HAP-1 (cell line): ENCODE measurements around the gene GRIN3A.
A peak's percentile ranks its signal among the peaks of the same experiment; 100 is the strongest.

Experiments
- DNase-seq, 2 experiments: peaks; one replicate each; pipeline ENCODE4 v3.0.0-alpha.2; 2016 to 2020; ENCODE audit warnings: low spot score in 2 of 2
- H3K27me3 ChIP-seq: fragments of 250-450 bp; sonication (Bioruptor Pico); 2 replicates; pipeline ENCODE4 v1.5.1; 2020; ENCODE audit warnings: low read depth, mild to moderate bottlenecking, moderate library complexity
- H3K36me3 ChIP-seq: fragments of 250-450 bp; sonication (Bioruptor Pico); replicated peaks from 2 replicates; pipeline ENCODE4 v1.5.1; 2020; ENCODE audit warnings: mild to moderate bottlenecking
- H3K4me1 ChIP-seq: fragments of 250-450 bp; sonication (Bioruptor Pico); 2 replicates; pipeline ENCODE4 v1.5.1; 2020; ENCODE audit warnings: mild to moderate bottlenecking
- H3K4me3 ChIP-seq: fragments of 250-450 bp; sonication (Bioruptor Pico); 2 replicates; pipeline ENCODE4 v1.5.1; 2020; ENCODE audit warnings: mild to moderate bottlenecking, moderate library complexity
- H3K9me3 ChIP-seq: fragments of 250-450 bp; sonication (Bioruptor Pico); 2 replicates; pipeline ENCODE4 v1.5.1; 2020; ENCODE audit warnings: mild to moderate bottlenecking, moderate library complexity
- in situ Hi-C: fragments of 300-500 bp; cut with MboI; formaldehyde crosslinking; loops from 3 replicates; pipeline ENCODE4 v1.14.3; 2020; ENCODE audit warnings: low sequenced_read_pairs, inconsistent platforms, mixed read lengths

Gene GRIN3A

DNA sequence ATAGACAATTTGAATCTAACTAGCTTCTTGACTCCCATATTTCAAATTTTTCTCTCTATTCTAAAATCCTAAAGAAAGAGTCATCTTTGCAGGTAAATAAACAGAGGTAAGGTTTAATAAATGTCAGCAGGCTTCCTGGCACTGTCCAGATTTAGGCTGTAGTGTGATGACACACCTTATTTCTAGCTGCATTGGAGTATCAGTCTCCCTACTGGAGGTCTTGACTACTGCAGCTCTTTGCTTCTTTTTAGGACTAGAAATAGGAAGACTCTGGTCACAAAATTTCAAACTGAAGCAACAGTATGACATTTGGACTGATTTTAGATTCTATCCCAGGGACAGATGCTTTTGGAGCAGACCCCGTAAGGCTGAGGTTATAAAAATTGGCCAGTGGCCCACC, 103.0 kb downstream of the GRIN3A start:
- Histone ChIP-seq H3K4me3 (no peak overlapping the region), H3K4me1 (no peaks in the 10 kb centered on the region), H3K27me3 (no peaks in the 10 kb centered on the region; the same call in 1 of the 2 replicates), H3K9me3 (no peaks in the 10 kb centered on the region; the same call in 1 of the 2 replicates), H3K36me3 (no peaks in the 10 kb centered on the region)
- in situ Hi-C loops = no loop called here
- no peak for DNase-seq

DNA sequence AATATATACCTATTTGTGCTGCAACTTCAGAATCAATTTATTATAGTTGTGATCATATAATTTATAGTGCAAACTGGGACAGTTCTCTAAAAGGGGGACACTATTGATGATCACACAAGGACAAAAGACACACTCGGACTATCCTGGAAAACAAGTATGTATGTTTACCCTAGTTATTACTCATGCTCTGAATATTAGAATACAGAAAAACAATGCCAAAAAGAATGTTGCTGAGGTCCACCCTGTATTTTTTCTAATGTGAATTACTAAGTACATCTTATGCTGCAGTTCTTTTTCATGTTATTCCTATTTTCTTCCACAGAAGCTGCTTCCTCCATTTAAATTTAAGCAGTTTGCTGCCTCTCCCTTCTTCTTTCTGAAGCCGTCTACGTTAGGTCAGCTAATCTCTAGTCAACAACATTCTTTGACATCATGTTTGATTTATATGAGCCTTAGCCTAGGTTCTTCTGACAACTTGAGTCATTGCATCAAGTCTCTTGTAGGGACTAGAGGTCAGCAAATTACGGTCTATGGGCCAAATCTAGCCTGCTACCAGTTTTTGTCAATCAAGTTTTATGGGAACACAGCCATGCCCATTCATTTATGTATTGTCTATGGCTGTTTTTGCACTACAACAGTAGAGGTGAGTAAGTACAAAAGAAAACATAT, 103.6 kb downstream of the GRIN3A start:
- no peak for DNase-seq
- H3K4me3 ChIP-seq = no peak overlapping the region
- no peaks in the 10 kb centered on the region for H3K4me1 ChIP-seq
- no peaks in the 10 kb centered on the region; the same call in 1 of the 2 replicates for H3K27me3 ChIP-seq
- H3K9me3 ChIP-seq = no peaks in the 10 kb centered on the region; the same call in 1 of the 2 replicates
- in situ Hi-C loops = no loop called here
- H3K36me3 ChIP-seq = no peaks in the 10 kb centered on the region

DNA sequence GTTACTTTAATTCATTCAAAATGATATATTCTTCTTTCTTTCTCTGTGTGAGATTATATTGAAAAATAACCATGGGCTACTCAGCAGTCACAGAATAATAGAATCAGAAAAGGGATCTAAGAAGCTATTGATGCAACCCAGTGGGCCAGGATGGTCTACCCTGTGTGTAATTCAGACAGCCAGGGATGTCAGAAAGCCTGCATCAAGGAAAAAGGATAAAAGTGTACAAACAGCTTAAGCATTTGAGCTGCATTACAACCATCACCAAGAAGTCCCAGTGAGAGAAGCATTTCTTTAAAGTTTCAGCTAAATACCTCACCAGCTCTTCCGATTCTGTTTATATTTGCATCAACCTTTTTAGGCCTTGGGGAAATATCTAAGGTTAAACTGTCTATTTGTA, 105.8 kb downstream of the GRIN3A start:
- no peaks in the 10 kb centered on the region for H3K36me3 ChIP-seq
- DNase-seq = no peak
- in situ Hi-C loops = no loop called here
- H3K4me1 ChIP-seq = no peaks in the 10 kb centered on the region
- no peaks in the 10 kb centered on the region for H3K9me3 ChIP-seq
- no peak overlapping the region for H3K4me3 ChIP-seq
- peaks cover 3% of the 10 kb centered on the region; the same call in 1 of the 2 replicates for H3K27me3 ChIP-seq

DNA sequence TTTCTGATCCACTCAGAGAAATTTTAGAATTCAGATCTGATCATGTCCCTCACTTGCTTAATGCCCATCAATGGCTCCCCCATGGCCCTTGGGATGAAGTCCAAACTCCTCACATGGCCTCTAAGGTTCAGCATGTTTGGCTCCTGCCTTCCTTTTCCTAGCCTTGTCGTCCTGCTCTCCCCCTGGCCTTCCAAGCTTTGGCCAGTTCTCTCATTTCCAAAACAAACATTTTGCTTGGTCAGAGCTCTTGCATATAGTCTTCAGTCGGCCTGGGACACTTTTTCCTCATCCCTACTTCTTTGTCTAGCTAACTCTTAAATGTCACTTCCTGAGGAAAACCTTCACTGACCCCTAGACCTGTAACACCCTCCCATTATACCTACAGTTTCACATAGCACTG, 106.6 kb downstream of the GRIN3A start:
- Histone ChIP-seq H3K9me3 (no peaks in the 10 kb centered on the region), H3K4me3 (no peak overlapping the region), H3K36me3 (no peaks in the 10 kb centered on the region), H3K4me1 (no peaks in the 10 kb centered on the region), H3K27me3 (peaks cover 3% of the 10 kb centered on the region; the same call in 1 of the 2 replicates)
- no peak for DNase-seq
- in situ Hi-C loops = no loop called here

DNA sequence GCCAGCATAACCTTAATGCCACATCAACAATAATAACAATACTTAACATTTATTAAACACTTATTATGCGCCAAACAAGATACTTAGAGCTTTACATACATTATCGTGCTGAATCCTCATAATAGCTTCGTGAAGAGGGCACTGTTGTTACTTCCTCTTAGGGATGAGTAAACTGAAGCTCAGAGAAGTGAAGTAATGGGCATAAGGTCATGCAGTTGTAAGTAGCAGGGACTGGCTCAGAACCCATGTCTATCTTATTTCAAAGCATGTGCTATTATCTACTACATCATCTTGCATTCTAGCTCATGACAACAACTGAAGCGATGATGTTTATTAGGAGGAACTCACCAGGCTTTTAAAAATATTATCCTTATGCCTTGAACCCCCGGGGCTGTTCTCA, 108.8 kb downstream of the GRIN3A start:
- in situ Hi-C loops = no loop called here
- Histone ChIP-seq H3K27me3 (peaks cover 3% of the 10 kb centered on the region; the same call in 1 of the 2 replicates), H3K4me3 (no peak overlapping the region), H3K9me3 (no peaks in the 10 kb centered on the region), H3K36me3 (no peaks in the 10 kb centered on the region), H3K4me1 (no peaks in the 10 kb centered on the region)
- DNase-seq = no peak

DNA sequence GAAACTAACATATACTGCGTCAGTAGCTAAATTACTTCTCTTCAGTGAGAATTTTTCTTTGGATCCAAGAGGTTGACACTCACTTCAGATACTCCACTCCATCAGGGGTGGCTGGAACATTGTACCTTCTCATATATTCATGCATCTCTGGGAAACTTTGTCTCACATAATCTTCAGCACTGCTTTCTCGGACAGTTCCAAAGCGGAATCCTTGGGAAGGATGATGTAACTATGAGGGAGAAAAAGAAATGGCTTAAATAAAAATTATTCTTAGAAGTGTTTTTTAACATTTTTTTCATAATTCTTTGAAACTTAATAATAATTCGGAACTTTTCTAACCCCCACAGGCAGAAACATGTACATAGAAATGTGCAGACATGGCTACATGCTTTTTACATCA, 110.3 kb downstream of the GRIN3A start:
- Histone ChIP-seq H3K36me3 (no peaks in the 10 kb centered on the region), H3K4me3 (no peak overlapping the region), H3K4me1 (no peaks in the 10 kb centered on the region), H3K27me3 (peaks cover 3% of the 10 kb centered on the region; the same call in 1 of the 2 replicates), H3K9me3 (no peaks in the 10 kb centered on the region)
- DNase-seq = peak in 1 of 2 experiments; percentile 12
- in situ Hi-C loops = no loop called here

DNA sequence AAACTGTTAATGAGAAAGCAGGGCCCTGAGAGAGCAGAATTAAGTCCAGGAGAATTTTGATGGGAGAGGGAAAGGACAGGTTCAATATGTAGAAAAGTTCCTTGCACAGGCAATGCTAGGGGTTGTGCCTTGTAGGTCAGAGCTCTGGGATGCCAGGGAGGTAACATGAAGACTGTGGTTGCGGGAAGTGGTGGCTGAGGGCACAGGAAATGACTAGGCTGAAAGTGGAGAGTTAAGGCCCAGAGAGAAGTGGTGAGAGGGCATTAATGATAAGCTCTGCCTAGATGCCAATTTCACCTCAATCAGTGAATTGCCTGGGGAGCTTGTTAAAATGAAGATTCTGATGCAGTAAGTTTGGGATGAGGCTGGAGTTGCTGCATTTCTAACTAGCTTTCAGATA, 112.2 kb downstream of the GRIN3A start:
- Histone ChIP-seq H3K9me3 (no peaks in the 10 kb centered on the region), H3K4me1 (no peaks in the 10 kb centered on the region), H3K4me3 (no peak overlapping the region), H3K27me3 (peaks cover 3% of the 10 kb centered on the region; the same call in 1 of the 2 replicates), H3K36me3 (no peaks in the 10 kb centered on the region)
- in situ Hi-C loops = no loop called here
- no peak for DNase-seq

DNA sequence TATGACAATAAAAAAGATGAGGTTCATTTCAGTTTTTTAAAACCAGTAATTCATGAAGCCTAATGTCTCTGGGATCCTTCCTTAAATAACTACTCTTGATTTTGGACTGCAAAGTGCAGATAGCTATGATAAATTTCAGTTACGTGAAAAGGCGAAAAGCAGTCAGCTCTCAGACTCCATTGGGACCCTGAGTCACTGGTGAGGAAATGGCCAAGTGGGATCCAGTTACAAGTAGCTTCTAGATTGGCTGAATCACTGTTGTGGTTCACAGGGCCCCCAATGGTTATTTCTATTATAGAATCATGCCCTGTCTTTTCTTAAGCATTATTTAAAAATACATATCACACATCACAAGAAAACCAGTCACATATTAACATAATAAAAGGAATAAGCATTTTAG, 112.6 kb downstream of the GRIN3A start:
- H3K9me3 ChIP-seq = no peaks in the 10 kb centered on the region
- no peaks in the 10 kb centered on the region for H3K4me1 ChIP-seq
- peaks cover 3% of the 10 kb centered on the region; the same call in 1 of the 2 replicates for H3K27me3 ChIP-seq
- no peak overlapping the region for H3K4me3 ChIP-seq
- no peaks in the 10 kb centered on the region for H3K36me3 ChIP-seq
- in situ Hi-C loops = no loop called here
- no peak for DNase-seq

DNA sequence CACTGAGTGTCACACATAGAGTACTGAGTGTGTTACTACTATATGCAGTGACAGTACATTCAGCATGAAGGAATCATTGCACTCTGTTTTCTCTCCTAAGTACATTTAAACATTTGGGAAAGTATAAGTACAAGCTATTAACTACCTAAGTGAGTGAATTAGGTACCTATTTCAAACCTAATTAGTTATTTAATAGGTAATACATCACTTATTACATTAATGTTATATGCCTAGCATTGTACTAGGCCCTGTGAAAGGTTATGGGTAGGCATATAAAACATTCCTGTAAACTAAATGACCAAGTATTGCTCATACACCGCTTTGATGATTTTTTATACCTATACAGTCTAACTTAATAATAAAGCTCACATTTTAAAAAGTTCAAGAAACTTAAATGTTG, 118.0 kb downstream of the GRIN3A start:
- no peak for DNase-seq
- Histone ChIP-seq H3K9me3 (no peaks in the 10 kb centered on the region), H3K27me3 (no peaks in the 10 kb centered on the region), H3K4me1 (no peaks in the 10 kb centered on the region), H3K36me3 (no peaks in the 10 kb centered on the region), H3K4me3 (no peak overlapping the region)
- in situ Hi-C loops = no loop called here

DNA sequence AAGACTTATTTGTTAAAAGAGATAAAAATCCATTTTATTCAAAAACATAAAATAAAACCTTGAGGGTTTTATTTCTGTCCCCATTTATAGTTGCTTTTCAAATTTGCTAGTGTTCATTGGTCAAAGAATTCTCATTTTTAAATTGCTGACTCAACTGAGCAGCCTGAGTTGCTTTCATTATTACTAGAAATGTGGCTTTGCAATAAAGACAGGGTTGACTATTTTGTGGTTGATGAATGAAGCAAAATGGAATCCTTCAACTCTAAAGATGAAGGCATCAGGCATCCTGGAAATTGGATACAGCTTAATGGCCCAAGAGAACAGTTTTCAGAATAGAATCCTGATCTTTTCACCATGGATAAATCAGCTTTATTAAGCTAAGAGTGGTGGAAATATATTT, 119.7 kb downstream of the GRIN3A start:
- in situ Hi-C loops = no loop called here
- DNase-seq = no peak
- Histone ChIP-seq H3K4me1 (no peaks in the 10 kb centered on the region), H3K27me3 (no peaks in the 10 kb centered on the region), H3K4me3 (no peak overlapping the region), H3K9me3 (no peaks in the 10 kb centered on the region), H3K36me3 (no peaks in the 10 kb centered on the region)

DNA sequence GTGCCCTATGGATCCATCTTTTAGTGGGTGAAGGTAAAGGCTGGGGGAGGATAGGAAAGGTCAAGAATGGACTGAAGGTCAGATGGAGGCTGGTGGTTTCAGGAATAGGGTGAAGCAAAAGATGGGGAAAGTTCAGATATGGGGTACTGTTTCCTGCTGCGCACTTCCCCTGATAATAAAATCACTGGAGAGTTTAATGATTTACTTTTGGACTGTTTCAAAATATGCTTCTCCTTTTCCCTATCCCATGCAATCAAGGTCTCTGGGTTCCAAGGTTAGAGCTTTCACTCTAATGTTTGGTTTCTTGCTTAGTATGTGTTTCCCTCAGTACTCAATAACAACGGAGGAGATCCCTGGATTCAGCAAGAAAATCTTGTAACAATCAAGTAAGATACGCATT, 132.9 kb downstream of the GRIN3A start:
- no peaks in the 10 kb centered on the region for H3K9me3 ChIP-seq
- H3K4me3 ChIP-seq = no peak overlapping the region
- no peaks in the 10 kb centered on the region for H3K4me1 ChIP-seq
- no peak for DNase-seq
- peaks cover 9% of the 10 kb centered on the region; the same call in 1 of the 2 replicates for H3K27me3 ChIP-seq
- in situ Hi-C loops = no loop called here
- no peaks in the 10 kb centered on the region for H3K36me3 ChIP-seq

DNA sequence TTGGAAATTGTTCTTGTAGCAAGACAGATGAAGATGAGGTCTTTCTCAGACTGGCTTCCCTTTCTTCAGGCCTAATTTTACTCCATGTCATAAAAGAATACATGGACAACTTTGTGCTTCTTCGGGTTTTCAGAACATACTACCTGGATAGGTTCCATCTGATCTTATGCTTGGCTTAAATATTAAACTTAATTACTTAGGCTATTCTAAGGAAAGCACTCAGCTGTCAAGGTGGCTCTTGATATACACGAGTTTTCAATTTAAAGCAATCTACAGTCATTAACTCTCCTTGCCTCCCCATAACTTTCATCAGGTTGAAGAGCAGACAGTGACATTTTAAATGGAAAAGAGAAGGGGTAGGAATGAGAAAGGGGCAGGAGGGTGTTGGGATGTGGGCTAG, 134.2 kb downstream of the GRIN3A start:
- H3K4me1 ChIP-seq = no peaks in the 10 kb centered on the region
- H3K27me3 ChIP-seq = peaks cover 11% of the 10 kb centered on the region; the same call in 1 of the 2 replicates
- H3K4me3 ChIP-seq = no peak overlapping the region
- H3K9me3 ChIP-seq = no peaks in the 10 kb centered on the region
- in situ Hi-C loops = no loop called here
- H3K36me3 ChIP-seq = no peaks in the 10 kb centered on the region
- no peak for DNase-seq

DNA sequence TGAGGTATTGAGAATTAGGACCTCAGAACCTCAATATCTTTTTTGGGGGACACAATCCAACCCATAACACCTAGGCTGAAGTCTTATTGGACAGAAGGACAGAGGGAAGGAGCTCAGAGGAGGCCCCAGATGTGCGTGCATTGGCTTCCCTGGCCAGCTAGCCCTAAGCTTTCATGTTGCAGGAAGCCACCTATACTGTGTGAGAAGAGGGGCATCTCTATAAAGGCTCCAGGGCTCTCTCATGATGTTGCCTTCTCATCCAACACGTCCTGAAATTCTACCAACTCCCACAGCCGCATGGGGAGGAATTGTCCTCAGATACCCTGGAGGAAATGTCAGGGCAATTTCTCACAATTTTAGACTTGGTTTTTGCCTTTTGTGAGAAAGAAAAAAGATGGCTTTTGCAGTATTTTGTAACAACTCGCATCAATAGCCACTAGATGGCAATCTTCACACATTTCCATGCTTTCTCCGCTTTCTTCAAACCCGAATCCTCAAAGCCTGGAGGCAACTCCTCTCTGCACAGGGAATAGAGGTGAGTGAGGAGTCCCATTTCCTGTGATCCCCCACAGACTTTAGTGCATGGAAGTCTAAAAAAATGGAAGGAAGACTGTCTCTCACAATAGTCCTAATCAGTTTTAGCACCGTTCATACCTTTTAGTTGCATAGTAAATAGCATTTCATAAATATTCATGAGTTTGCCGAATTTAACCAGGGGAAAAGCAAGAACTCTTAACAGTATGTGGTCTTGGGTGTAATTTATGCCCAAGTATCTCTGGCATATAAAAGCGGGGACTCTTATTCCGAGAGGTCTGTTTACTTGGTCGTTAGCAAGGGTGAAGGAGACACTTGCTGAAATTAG, 136.3 kb downstream of the GRIN3A start:
- DNase-seq = peak; percentile 46 to 52
- peaks cover 11% of the 10 kb centered on the region; the same call in 1 of the 2 replicates for H3K27me3 ChIP-seq
- no peak overlapping the region for H3K4me3 ChIP-seq
- no peaks in the 10 kb centered on the region for H3K4me1 ChIP-seq
- no peaks in the 10 kb centered on the region for H3K36me3 ChIP-seq
- in situ Hi-C loops = no loop called here
- H3K9me3 ChIP-seq = no peaks in the 10 kb centered on the region

DNA sequence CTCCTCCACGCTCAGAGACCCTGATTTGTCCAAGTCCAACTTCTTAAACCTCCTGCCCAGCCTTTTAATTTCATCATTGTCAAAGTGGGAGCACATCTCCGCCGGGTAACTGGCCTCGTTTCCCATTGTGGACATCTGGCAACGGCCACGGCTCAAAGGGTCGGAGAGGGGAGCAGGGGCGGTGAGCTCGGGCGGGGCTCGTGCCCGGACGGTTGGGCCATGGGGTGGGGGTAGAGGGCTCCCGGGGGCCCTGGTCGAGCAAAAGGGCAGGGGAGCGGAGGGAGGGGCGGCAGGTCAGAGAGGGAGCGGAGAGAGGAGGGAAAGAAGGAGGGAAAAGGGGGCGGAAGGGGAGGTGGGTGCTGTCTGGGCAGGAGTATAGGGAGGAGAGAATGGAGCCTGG, 143.7 kb downstream of the GRIN3A start, which contains the start of gene PPP3R2:
TSS of gene PPP3R2 (minus strand) at position 174 of the 400 bp plus-strand sequence. CDS start at position 126, 48 bp downstream.
- in situ Hi-C loops = no loop called here
- no peak for DNase-seq
- H3K36me3 ChIP-seq = no peaks in the 10 kb centered on the region
- no peaks in the 10 kb centered on the region for H3K9me3 ChIP-seq
- no peak within 1 kb of the TSS for H3K4me3 ChIP-seq
- peaks cover 4% of the 10 kb centered on the region; the same call in 1 of the 2 replicates for H3K4me1 ChIP-seq
- no peaks in the 10 kb centered on the region for H3K27me3 ChIP-seq
